Mucosa of stomach (tissue), 1 donor: ENCODE measurements around the gene ERG.

Experiments used
- H3K27me3 ChIP-seq: one replicate; pipeline ENCODE4 v1.7.0; 2013; ENCODE audit warnings: mild to moderate bottlenecking, low read length; ENCODE audit not compliant: control insufficient read depth, insufficient read depth
- H3K36me3 ChIP-seq: one replicate; pipeline ENCODE4 v1.7.0; 2013; ENCODE audit warnings: low read length; ENCODE audit not compliant: control insufficient read depth, insufficient read depth
- H3K4me1 ChIP-seq: one replicate; pipeline ENCODE4 v1.7.0; 2013; ENCODE audit warnings: mild to moderate bottlenecking, low read length; ENCODE audit not compliant: control insufficient read depth, insufficient read depth
- H3K4me3 ChIP-seq: one replicate; pipeline ENCODE4 v1.7.0; 2013; ENCODE audit warnings: low read length
- H3K9ac ChIP-seq: one replicate; pipeline ENCODE4 v1.7.0; 2013; ENCODE audit warnings: mild to moderate bottlenecking, low read length, moderate library complexity
- H3K9me3 ChIP-seq: one replicate; pipeline ENCODE4 v1.7.0; 2013; ENCODE audit warnings: mild to moderate bottlenecking, low read length, moderate library complexity; ENCODE audit not compliant: control insufficient read depth
- donor health status: Pancreatic carcinoma.

The ERG gene

DNA sequence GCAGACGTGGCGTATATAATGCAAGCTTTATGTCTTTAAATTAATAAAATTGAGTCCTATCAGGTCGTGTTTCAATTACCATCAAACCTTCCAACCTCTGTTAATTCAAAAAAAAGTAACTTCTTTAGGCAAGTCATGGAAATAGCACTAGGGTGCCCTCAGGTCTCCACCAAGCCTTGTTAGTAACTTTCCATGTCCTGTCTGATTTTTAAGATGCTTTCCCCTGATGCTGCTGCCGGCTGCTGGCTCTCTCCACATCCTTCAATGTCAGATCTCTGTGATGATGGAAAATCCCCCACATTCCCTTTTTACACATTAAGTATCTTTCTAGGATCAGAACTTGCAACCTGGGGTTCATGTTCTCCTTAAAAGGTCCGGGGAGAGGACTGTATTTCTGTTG, 3.0 kb downstream of the ERG start:
- H3K4me1 ChIP-seq: no peaks in the 10 kb centered on the region
- H3K27me3 ChIP-seq: no peaks in the 10 kb centered on the region
- H3K9ac ChIP-seq: no peak overlapping the region
- no peaks in the 10 kb centered on the region for H3K36me3 ChIP-seq
- no peak overlapping the region for H3K4me3 ChIP-seq
- H3K9me3 ChIP-seq: no peaks in the 10 kb centered on the region

DNA sequence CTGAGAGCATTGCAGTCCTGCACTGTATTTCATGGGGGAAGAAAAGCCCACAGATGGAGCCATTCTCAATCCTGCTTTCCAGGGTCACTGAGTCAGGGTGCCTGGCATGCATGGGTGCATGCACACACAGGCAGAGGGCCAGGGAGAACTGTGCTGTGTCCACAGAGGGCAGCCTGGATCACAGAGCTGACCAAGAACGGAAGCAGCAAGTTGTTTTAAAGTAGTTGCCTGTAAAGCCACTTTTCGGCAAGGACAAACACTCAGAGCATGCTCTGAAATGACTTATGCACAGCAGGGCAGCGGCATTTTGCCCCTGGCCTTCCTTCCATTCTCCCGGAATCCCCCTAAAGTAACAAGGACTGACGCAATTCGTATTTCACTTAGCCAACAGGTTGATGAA, 3.6 kb downstream of the ERG start:
- peaks cover 2% of the 10 kb centered on the region for H3K4me1 ChIP-seq
- H3K9me3 ChIP-seq: no peaks in the 10 kb centered on the region
- no peak overlapping the region for H3K9ac ChIP-seq
- no peaks in the 10 kb centered on the region for H3K27me3 ChIP-seq
- H3K36me3 ChIP-seq: no peaks in the 10 kb centered on the region
- no peak overlapping the region for H3K4me3 ChIP-seq

DNA sequence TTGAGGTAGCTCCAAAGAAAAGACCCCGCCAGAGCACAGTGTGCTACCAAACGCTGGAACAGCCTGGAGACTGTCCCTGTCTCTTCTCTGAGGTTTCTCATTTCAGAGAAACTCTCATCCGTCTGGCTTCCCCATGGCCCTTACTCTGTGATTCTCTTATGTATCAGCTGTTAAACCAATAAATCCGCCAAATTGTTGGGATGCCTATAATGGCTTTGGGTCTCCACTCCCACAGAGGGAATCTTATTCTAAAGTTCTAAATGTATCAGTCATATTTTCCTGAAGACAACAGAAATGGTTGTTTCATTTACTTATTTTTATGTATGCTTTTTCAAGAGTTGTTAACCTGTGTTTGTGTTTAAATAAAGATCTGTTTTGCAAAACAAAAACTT, 4.0 kb downstream of the ERG start:
- no peaks in the 10 kb centered on the region for H3K27me3 ChIP-seq
- no peak overlapping the region for H3K4me3 ChIP-seq
- H3K36me3 ChIP-seq: no peaks in the 10 kb centered on the region
- peaks cover 7% of the 10 kb centered on the region for H3K4me1 ChIP-seq
- H3K9me3 ChIP-seq: no peaks in the 10 kb centered on the region
- no peak overlapping the region for H3K9ac ChIP-seq

DNA sequence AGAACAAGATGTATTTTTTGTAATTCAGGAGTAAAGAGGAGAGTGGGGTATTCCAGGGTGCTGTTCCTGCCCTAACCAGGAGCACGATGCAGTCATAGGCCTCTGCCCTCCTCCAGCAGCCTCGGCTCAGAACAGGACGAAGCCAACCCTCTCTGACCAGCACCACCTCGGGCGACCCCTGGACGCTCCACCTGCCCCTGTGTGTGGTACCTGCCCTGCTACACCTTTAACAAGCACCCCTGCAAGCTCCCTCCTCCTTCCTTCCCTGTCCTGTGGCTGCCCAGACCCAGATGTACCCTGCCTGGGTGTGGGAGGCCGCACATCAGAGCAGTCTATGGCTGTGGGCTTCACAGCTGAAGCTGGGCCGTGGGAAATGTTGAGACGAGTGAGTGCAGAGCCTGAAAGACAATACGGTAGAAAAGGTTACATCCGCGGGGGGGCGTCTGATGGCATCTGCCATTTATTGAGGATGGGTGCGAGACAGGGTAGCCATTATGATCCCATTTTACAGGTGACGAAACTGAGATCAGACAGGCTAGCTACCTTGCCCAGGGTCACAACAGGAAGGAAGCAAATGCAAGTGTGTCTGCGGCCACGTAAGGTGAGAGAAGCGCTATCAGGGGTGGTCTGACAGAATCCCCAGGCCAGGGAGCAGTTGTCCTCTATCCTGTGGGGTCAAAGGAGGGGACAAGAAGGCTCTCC, 4.6 kb downstream of the ERG start:
- Histone ChIP-seq H3K4me3 (no peak overlapping the region), H3K4me1 (peaks cover 12% of the 10 kb centered on the region), H3K9ac (no peak overlapping the region), H3K27me3 (no peaks in the 10 kb centered on the region), H3K36me3 (no peaks in the 10 kb centered on the region), H3K9me3 (no peaks in the 10 kb centered on the region)

DNA sequence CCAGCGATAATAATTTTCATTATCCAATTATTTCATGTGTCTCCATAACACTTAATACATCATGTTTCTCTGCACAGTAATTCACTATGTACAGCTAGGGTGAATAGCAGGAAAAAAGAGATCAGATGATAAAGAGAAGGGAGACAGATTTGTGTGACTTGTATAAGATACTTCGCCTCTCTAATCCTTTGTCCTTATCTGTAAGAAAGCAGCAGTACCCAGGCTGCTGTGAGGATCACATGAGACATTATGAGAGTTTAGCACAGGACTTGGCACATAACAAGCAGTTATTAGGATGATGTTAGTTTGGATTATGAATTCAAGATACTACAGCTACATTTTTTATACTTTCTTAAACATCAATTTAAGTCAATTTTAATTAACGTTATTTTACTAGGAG, 6.3 kb downstream of the ERG start:
- no peaks in the 10 kb centered on the region for H3K27me3 ChIP-seq
- H3K9ac ChIP-seq: no peak overlapping the region
- peaks cover 25% of the 10 kb centered on the region for H3K4me1 ChIP-seq
- no peak overlapping the region for H3K4me3 ChIP-seq
- no peaks in the 10 kb centered on the region for H3K9me3 ChIP-seq
- H3K36me3 ChIP-seq: no peaks in the 10 kb centered on the region

DNA sequence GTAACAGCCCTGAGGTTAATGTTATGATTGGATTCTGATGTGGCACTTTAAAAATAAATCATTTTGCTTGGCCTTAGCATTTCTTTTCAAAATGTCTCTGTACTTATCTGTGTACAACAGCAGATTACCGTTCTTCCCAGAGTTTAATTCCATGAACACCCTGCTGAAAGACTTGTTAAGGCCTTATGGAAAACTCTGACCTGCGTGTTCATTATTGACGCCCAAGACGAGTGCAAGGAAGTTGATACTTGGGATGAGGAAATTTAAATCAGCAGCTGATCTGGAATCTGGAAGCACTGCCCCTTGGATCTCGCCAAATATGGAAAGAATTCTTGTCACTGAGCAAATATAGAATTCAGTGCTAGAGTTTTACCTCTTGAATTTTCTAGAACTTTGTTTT, 6.7 kb downstream of the ERG start:
- Histone ChIP-seq H3K4me3 (no peak overlapping the region), H3K27me3 (no peaks in the 10 kb centered on the region), H3K9me3 (no peaks in the 10 kb centered on the region), H3K9ac (no peak overlapping the region), H3K36me3 (no peaks in the 10 kb centered on the region), H3K4me1 (peaks cover 28% of the 10 kb centered on the region)

DNA sequence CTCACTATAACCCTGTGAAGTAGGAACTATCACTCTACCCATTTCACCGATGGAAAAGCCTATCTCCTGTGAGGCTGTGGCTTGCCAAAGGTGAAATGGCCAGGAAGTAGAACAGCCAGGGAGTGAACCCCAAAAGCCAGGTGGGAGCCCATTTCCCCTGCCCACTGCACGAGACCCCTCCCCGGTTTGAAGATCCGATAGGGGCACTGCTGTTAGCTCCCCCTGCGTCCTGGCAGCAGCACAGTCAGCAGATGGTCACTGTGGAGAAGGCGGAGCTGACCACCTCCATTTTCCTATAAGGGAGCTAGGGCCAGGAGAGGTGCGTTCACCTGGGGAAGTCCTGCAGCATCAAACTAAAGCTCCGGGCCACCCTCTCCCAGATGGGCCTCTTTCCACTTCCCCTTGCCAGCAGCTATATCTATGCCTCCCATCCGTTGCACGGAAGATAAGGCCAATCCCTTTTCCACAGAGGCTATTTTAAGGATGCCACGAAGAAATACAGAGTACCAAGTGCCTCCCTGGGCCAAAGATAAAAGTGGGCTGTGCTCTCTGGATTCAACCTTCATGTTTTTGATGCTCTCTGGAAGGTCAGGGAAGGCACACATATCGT, 7.8 kb downstream of the ERG start:
- H3K4me3 ChIP-seq: no peak overlapping the region
- H3K27me3 ChIP-seq: no peaks in the 10 kb centered on the region
- no peaks in the 10 kb centered on the region for H3K9me3 ChIP-seq
- no peaks in the 10 kb centered on the region for H3K36me3 ChIP-seq
- peaks cover 34% of the 10 kb centered on the region for H3K4me1 ChIP-seq
- no peak overlapping the region for H3K9ac ChIP-seq

DNA sequence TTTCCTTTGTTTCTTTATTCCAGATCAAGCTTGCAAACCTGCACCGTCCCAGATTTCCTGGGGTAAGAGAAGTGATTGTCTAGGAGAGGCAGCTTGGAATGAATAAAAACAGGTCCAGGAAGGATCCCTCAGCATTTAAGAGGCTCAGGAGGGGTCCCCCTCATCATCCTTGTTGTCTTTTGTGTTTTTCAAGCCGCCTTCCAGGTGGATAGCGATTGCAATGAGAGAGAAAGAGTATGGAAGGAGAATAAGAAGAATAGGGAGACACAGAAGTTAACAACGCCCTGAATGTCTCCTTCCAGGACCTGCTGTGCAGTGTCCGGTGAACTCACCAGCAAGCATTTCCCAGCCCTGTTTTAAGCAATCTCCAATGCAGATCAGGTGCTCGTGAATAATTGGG, 8.5 kb downstream of the ERG start:
- Histone ChIP-seq H3K4me1 (peaks cover 34% of the 10 kb centered on the region), H3K4me3 (no peak overlapping the region), H3K9ac (no peak overlapping the region), H3K36me3 (no peaks in the 10 kb centered on the region), H3K27me3 (no peaks in the 10 kb centered on the region), H3K9me3 (no peaks in the 10 kb centered on the region)

DNA sequence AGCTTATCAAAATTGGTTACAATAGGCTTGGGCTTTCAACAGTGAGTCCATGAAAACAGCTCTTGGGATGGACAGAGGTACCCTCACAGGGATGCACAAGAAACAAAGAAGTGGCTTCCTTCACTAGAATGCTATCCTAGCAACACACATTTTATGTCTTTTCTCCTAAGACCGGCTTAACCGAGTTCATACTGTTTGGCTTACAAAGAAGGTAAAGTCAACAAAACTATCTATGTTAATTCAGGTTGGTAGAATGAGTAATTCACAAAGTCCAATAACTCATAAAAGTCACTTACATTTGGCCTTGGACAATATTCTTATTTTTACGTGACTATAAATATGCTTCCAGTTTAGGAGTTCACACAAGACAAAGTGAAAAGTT, 9.0 kb downstream of the ERG start:
- H3K27me3 ChIP-seq: no peaks in the 10 kb centered on the region
- peaks cover 34% of the 10 kb centered on the region for H3K4me1 ChIP-seq
- H3K4me3 ChIP-seq: no peak overlapping the region

DNA sequence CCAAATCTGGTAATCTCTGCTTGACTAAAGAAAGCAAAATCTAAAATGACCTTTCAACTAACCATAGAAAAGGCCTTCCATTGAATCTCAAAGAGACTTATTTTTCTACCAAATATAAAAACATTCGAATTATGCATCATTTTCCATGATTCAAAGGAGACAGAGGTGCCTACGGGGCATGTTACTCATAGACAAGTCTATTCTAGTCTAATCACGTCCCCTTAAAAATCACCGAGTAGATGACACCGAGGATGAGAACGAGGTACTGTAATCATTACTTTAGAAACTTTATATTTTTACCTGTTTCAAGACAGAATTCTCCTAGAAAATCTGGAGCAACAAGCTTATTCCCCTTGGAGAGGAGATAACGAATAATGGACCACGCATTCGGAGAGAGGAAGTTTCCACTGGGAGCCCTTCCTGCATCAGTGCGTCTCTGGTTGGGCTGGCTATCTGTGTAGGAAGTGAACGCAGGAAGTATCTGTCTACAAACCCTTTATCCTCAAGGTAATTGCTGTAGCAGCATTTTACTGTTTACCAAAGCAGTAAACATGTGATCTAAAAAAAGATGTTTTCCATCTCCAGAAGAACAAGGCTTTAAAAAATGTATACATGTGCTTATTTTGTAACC, 9.5 kb downstream of the ERG start:
- Histone ChIP-seq H3K4me3 (no peak overlapping the region), H3K4me1 (peaks cover 34% of the 10 kb centered on the region), H3K27me3 (no peaks in the 10 kb centered on the region), H3K36me3 (no peaks in the 10 kb centered on the region), H3K9ac (no peak overlapping the region), H3K9me3 (no peaks in the 10 kb centered on the region)

More for the DNA sequence above, 9.0 kb downstream of the ERG start:
- Histone ChIP-seq H3K9me3 (no peaks in the 10 kb centered on the region), H3K9ac (no peak overlapping the region), H3K36me3 (no peaks in the 10 kb centered on the region)

DNA sequence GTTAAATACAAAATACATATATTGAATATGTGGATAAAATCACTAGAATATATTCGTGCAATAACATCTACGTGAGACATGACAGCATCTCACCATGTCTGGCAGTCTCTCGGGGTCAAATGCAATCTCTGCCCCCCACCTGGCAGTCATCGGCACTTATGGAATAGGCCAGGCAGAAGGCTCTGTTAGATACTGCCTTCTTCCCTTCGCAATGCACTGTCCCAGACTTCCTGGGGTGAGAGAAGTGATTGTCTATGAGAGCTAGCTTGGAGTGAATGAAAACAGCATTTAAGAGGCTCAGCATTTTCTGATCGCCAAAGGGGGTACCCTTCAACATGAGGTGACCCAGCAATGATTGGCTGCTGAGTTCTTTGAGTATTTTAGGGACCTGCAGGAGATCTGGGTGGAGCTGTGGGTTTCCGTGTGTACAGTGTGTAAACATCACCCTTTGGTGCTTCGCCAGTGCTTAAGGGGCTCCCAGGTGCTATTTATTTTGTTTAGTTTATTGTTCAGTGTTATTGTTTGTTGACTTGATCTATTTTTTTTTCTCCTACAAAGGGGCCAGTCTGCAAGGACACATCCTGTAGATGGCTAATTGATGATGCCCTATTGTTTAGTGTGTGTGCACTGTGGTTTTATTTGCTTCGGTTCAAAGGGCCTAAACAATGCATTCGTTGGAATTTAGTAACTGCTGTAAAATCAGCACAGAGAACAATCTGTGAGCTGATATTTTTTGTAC, 10.2 kb downstream of the ERG start:
- Histone ChIP-seq H3K4me1 (peaks cover 34% of the 10 kb centered on the region), H3K27me3 (no peaks in the 10 kb centered on the region), H3K4me3 (no peak overlapping the region), H3K9me3 (no peaks in the 10 kb centered on the region), H3K36me3 (no peaks in the 10 kb centered on the region), H3K9ac (no peak overlapping the region)

DNA sequence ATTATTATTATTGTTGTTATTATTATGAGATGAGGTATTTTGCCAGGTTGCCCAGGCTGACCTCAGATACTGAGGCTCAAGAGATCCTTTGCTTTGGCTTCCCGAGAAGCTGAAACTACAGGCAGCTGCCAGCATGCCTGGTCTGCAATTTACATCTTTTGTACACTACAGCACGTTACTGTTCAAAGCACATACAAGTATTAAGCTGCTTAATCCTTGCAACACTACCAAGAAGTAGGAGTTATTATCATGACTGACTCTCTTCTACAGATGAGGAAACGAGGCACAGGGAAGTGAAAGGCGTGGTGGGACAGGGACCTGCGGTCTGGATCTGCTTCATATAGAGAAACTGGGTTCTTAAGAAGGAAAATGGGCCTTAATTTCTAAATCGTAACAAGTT, 11.6 kb downstream of the ERG start:
- Histone ChIP-seq H3K9me3 (no peaks in the 10 kb centered on the region), H3K4me1 (peaks cover 34% of the 10 kb centered on the region), H3K9ac (no peak overlapping the region), H3K36me3 (no peaks in the 10 kb centered on the region), H3K4me3 (no peak overlapping the region), H3K27me3 (no peaks in the 10 kb centered on the region)
